ENCODE measurements around the gene FUNDC1. TPM values are rescaled to one million over a fixed set of nuclear protein-coding genes. Genes with fewer than 3 reads are reported as not detected.
"Not testable (repeated sequence)": the region's sequence is repeated elsewhere in the genome, so short reads cannot be mapped to it uniquely, and the experiment has no call there.

The FUNDC1 gene, protein sequence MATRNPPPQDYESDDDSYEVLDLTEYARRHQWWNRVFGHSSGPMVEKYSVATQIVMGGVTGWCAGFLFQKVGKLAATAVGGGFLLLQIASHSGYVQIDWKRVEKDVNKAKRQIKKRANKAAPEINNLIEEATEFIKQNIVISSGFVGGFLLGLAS
- total RNA-seq = 10 to 100 TPM; 11.9 to 12.8 TPM

DNA sequence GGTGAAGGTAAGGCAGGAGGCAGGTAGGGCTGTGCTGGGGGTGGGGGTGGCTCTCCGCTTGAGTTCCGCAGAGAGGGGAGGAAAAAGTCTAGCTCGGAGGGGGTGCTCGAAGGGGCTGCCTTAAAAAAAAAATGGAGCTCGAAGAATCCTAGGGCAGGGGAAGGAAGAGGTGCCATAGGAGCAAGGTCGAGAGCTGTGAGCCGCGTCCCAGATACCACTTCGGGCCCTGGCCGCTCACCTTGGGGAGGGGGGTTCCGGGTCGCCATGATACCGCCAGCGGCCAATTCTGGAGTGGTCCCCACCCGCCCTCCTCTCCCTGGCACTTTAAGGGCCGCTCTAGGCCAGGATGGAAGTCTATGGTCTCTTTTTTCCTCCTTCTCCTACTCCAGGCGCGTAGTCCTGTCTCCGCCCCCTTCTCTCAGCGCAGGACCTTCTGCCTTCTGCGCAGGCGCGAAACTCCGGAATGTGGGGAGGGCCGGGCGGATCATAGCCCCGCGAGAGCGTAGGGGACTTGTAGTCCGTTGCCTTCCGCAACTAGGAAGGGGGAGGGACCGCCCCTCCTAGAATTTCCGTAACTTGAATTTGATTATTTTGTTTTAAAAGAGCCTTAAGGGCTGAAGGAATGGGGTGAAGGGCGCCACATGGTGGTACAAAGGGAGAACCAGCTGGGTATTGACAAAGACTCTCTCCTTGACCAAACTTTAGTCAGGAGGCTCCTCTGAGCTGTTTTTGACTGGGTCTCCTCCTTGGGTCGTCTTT lies at the start of gene FUNDC1:
Gene FUNDC1 (minus strand): TSS at position 293 of the 759 bp plus-strand sequence. CDS start 27 bp downstream, at position 266.
- CTCF ChIA-PET = interaction anchor here (1.7 kb wide), 1 partner anchor 10 kb away, joined by 4 read pairs; no protein-coding TSS in a partner anchor
- intact Hi-C loops (cut with micrococcal nuclease) = loop anchor here (1.0 to 5.0 kb wide), 5 partner anchors 298 to 888 kb away; partner anchors contain the start of gene KDM6A

DNA sequence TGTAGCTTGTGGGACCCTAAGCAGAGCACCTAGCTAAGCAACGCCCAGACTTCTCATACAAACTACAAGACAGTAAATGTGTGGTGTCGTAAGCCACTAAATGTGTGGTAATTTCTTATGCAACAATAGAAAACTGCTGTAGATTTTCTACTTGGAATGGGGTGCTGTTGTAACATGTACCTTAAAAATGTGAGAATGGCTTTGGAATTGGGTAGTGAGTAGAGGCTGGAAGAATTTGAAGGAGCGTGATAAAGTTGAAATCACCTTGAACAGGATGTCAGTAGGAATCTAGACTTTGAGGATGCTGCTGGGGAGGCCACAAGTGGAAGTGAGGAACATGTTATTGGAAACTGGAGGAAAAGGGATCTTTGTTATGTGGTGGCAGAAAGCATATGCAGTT lies 43.2 kb upstream of the FUNDC1 start:
- Mint-ChIP-seq H3K9me3 (peaks cover 7% of the 10 kb centered on the region), H3K36me3 (ENCODE audit: low read depth) (no peaks in the 10 kb centered on the region), H3K4me3 (no peak overlapping the region), H3K27me3 (ENCODE audit: low read depth) (no peaks in the 10 kb centered on the region), H3K27ac (no peak overlapping the region), H3K4me1 (ENCODE audit: low read depth) (no peaks in the 10 kb centered on the region)
- no peak for DNase-seq
- CTCF ChIA-PET = no interaction called here
- intact Hi-C loops (cut with micrococcal nuclease) = no loop called here

More for the DNA sequence above, at the start of gene FUNDC1:
- H3K27ac Mint-ChIP-seq = peak within 1 kb of the TSS; percentile 84
- H3K27me3 Mint-ChIP-seq (ENCODE audit: low read depth) = no peaks in the 10 kb centered on the region
- peak; percentile 94 for DNase-seq
- H3K9me3 Mint-ChIP-seq = no peaks in the 10 kb centered on the region
- peaks cover 4% of the 10 kb centered on the region for H3K36me3 Mint-ChIP-seq (ENCODE audit: low read depth)
- peak within 1 kb of the TSS; percentile 84 for H3K4me3 Mint-ChIP-seq
- H3K4me1 Mint-ChIP-seq (ENCODE audit: low read depth) = peaks cover 15% of the 10 kb centered on the region

DNA sequence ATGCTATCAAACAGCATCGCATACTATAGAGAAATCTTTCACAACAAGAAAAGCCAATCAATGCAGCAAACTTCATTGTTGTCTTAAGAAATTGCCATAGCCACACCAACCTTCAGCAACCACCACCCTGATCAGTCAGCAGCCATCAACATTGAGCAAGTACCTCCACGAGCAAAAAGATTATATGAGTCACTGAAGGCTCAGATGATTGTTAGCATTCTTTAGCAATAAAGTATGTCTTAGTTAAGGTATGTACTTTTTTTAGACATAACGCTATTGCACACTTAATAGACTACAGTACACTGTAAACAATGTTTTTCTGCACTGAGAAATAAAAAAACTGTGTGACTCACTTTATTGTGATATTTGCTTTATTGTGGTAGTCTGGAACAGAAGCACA lies 37.8 kb upstream of the FUNDC1 start:
- Mint-ChIP-seq H3K27ac (no peak overlapping the region), H3K9me3 (peaks cover 7% of the 10 kb centered on the region), H3K4me1 (ENCODE audit: low read depth) (no peaks in the 10 kb centered on the region), H3K36me3 (ENCODE audit: low read depth) (no peaks in the 10 kb centered on the region), H3K4me3 (no peak overlapping the region), H3K27me3 (ENCODE audit: low read depth) (no peaks in the 10 kb centered on the region)
- intact Hi-C loops (cut with micrococcal nuclease) = no loop called here
- no peak for DNase-seq
- CTCF ChIA-PET = no interaction called here

DNA sequence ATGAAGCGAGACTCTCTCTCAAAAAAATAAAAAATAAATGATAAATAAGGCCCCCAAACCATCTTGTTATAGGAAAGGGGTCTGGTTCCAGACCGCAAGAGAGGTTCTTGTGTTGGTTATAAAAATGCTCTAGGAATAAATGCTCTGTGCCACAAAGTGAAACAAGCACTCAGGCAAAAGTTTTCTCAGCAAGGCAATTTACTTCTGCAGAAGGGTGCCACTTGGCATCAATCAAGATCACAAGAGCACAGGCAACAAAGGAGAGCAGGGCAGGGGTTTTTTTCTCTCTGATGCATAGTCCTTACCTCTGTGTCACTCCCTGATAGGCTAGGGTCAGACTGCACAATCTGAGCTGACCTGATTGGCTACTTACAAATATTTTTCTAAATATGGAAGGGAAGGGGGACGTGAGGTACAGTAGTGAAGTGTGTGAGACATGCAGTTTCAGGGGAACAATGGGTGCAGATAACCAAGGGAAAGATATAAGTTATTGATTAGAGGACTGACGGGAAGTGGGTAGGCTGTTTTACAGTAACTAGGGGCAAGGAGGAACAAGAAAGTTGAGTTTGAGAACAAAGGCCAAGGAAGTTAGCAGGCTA lies 29.8 kb upstream of the FUNDC1 start:
- H3K27me3 Mint-ChIP-seq (ENCODE audit: low read depth) = no peaks in the 10 kb centered on the region
- no peak overlapping the region for H3K27ac Mint-ChIP-seq
- intact Hi-C loops (cut with micrococcal nuclease) = no loop called here
- CTCF ChIA-PET = no interaction called here
- peaks cover 6% of the 10 kb centered on the region for H3K9me3 Mint-ChIP-seq
- H3K4me1 Mint-ChIP-seq (ENCODE audit: low read depth) = no peaks in the 10 kb centered on the region
- peaks cover 1% of the 10 kb centered on the region for H3K36me3 Mint-ChIP-seq (ENCODE audit: low read depth)
- H3K4me3 Mint-ChIP-seq = no peak overlapping the region
- DNase-seq = no peak

DNA sequence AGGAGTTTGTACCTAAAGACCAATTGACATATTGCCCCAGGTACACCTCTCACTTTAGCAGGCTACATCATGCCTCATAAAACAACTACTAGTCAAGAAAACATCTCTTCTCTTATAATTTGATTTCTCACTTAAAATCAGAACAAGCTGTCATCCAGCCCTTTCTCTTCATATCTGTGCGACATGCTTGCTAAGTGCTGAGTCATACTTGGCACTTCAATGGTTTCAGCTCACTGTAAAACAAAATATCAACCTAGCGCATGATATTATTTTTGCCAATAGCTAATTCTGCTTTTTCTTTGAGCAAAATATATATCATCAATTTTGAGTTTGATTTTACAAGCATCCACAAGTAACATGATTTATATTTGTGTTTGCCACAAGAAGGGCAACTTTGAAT lies 27.9 kb upstream of the FUNDC1 start:
- Mint-ChIP-seq H3K4me3 (no peak overlapping the region), H3K27ac (no peak overlapping the region), H3K4me1 (ENCODE audit: low read depth) (no peaks in the 10 kb centered on the region), H3K9me3 (peaks cover 6% of the 10 kb centered on the region), H3K36me3 (ENCODE audit: low read depth) (peaks cover 3% of the 10 kb centered on the region), H3K27me3 (ENCODE audit: low read depth) (no peaks in the 10 kb centered on the region)
- CTCF ChIA-PET = interaction anchor here (0.6 kb wide), 1 partner anchor 38 kb away, joined by 5 read pairs; no protein-coding TSS in a partner anchor
- DNase-seq = no peak
- intact Hi-C loops (cut with micrococcal nuclease) = no loop called here

DNA sequence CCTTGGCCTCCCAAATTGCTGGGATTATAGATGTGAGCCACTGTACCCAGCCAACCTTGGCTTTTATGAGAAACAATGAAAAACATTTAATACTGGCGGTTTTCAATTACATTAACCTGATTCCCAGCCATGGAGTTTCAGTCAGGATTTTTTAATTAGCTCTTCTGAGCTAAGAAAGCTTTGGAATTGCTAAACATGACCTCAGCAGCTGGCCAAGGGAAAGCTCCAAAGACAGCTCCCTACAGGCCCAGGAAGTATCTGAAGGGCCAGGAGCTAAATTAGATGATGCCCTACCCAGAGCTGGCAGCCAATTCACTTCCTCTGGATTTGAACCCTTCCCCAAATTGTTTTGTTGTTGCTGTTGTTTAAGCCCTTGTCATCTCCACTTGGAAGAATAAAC lies 26.5 kb upstream of the FUNDC1 start:
- intact Hi-C loops (cut with micrococcal nuclease) = no loop called here
- no peak for DNase-seq
- Mint-ChIP-seq H3K27me3 (ENCODE audit: low read depth) (no peaks in the 10 kb centered on the region), H3K4me3 (no peak overlapping the region), H3K9me3 (peaks cover 6% of the 10 kb centered on the region), H3K27ac (no peak overlapping the region), H3K36me3 (ENCODE audit: low read depth) (peaks cover 3% of the 10 kb centered on the region), H3K4me1 (ENCODE audit: low read depth) (no peaks in the 10 kb centered on the region)
- CTCF ChIA-PET = no interaction called here

DNA sequence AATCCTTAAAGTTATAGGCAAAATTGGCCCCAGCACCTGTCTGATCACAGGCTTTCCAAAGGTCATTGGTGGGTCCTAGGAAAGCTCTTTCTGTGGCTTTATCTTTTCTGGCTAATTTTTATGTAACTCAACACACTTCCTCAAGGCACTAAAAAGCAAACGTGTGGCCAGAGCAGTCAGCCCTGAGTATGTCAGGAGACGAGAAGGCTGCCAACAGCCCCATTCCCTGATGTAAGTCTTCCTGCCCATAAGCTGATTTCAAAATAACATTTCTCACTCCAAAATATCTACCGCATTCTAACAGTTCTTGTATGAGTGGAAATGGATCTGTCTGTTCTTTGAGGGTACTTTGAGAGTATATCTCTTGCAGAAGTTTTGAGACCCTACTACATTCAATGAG lies 25.5 kb upstream of the FUNDC1 start:
- Mint-ChIP-seq H3K4me1 (ENCODE audit: low read depth) (no peaks in the 10 kb centered on the region), H3K9me3 (peaks cover 6% of the 10 kb centered on the region), H3K36me3 (ENCODE audit: low read depth) (peaks cover 3% of the 10 kb centered on the region), H3K27me3 (ENCODE audit: low read depth) (no peaks in the 10 kb centered on the region), H3K27ac (no peak overlapping the region), H3K4me3 (no peak overlapping the region)
- CTCF ChIA-PET = interaction anchor here (0.6 kb wide), 1 partner anchor 44 kb away, joined by 3 read pairs; no protein-coding TSS in a partner anchor
- no peak for DNase-seq
- intact Hi-C loops (cut with micrococcal nuclease) = no loop called here

DNA sequence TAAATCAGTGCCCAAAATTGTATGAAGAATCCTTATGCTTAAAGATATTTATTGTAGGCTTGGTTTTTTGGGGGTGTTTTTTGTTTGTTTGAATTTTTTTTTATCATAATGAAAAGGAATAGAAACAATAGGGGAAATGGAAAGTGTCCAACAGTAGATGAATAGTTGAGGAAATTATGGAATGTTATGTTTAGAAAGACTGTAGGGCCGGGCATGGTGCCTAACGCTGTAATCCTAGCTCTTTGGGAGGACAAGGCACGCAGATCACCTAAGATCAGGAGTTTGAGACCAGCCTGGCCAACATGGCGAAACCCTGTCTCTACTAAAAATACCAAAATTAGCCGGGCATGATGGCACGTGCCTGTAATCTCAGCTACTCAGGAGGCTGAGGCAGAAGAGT lies 19.2 kb upstream of the FUNDC1 start:
- H3K36me3 Mint-ChIP-seq (ENCODE audit: low read depth); H3K4me3 Mint-ChIP-seq; intact Hi-C loops (cut with micrococcal nuclease); H3K4me1 Mint-ChIP-seq (ENCODE audit: low read depth); CTCF ChIA-PET; H3K9me3 Mint-ChIP-seq; H3K27ac Mint-ChIP-seq; DNase-seq; H3K27me3 Mint-ChIP-seq (ENCODE audit: low read depth): not testable (repeated sequence)

DNA sequence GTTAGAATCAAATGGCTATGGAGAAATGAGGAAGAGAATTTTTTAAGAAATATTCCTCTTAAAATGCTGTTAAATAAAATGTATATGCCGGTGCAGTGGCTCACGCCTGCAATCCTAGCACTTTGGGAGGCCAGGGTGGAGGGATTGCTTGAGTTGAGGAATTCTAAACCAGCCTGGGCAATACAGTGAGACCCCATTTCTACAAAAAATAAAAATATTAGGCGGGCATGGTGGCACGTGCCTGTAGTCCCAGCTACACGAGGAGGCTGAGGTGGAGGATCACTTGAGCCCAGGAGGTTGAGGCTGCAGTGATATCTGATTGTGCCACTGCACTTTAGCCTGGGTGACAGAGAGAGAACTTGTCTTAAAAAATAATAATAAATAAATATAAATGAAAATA lies 7.9 kb upstream of the FUNDC1 start:
- H3K4me3 Mint-ChIP-seq = no peak overlapping the region
- H3K9me3 Mint-ChIP-seq = no peaks in the 10 kb centered on the region
- no peaks in the 10 kb centered on the region for H3K36me3 Mint-ChIP-seq (ENCODE audit: low read depth)
- H3K27ac Mint-ChIP-seq = no peak overlapping the region
- H3K27me3 Mint-ChIP-seq (ENCODE audit: low read depth) = no peaks in the 10 kb centered on the region
- intact Hi-C loops (cut with micrococcal nuclease) = no loop called here
- CTCF ChIA-PET = no interaction called here
- H3K4me1 Mint-ChIP-seq (ENCODE audit: low read depth) = no peaks in the 10 kb centered on the region
- DNase-seq = no peak

DNA sequence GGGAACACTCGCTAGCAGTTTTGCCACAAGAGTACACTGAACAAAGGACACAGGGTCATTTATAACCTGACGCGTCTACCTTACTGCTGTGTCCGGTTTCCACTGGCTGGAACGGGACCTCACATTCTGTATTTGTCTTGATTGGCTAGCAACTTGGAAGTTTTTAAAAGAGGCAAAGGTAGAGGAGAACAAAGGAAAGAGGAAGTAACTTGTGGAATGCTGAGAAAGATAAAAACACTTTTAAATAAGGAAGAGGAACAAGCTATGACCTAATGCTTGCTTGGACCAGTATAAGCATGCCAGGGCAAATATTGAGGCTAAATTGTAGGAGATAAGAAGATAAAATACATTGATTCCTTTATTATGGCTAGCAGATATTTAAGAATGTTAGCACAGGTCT lies 2.8 kb upstream of the FUNDC1 start:
- intact Hi-C loops (cut with micrococcal nuclease); CTCF ChIA-PET: not testable (repeated sequence)
- H3K4me1 Mint-ChIP-seq (ENCODE audit: low read depth) = peaks cover 11% of the 10 kb centered on the region

DNA sequence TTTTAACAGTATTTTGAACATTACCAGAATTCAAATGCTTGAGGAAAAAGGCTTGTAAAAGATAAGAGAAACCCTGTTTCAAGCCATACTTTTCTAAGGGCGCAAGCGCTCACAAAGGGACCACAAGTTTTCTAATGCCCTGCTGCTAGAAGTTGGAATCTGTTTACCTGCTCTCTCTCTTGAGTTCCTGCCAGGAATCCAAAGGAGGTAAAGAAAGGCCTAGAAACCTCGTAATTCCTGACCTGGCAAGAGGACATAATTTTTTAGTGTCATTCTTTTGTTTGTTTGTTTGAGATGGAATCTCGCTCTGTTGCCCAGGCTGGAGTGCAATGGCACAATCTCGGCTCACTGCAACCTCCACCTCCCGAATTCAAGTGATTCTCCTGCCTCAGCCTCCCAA lies 1.4 kb upstream of the FUNDC1 start:
- Mint-ChIP-seq H3K27me3 (ENCODE audit: low read depth) (no peaks in the 10 kb centered on the region), H3K27ac (no peak overlapping the region), H3K4me3 (no peak overlapping the region), H3K36me3 (ENCODE audit: low read depth) (no peaks in the 10 kb centered on the region), H3K9me3 (no peaks in the 10 kb centered on the region), H3K4me1 (ENCODE audit: low read depth) (peaks cover 13% of the 10 kb centered on the region)
- intact Hi-C loops (cut with micrococcal nuclease) = loop anchor here (5.0 kb wide), 2 partner anchors 328 to 643 kb away; partner anchors contain the start of gene KDM6A
- CTCF ChIA-PET = no interaction called here
- DNase-seq = no peak

More for the DNA sequence above, 2.8 kb upstream of the FUNDC1 start:
- not testable (repeated sequence) for H3K36me3 Mint-ChIP-seq (ENCODE audit: low read depth); H3K27ac Mint-ChIP-seq; H3K4me3 Mint-ChIP-seq; H3K9me3 Mint-ChIP-seq; DNase-seq; H3K27me3 Mint-ChIP-seq (ENCODE audit: low read depth)

DNA sequence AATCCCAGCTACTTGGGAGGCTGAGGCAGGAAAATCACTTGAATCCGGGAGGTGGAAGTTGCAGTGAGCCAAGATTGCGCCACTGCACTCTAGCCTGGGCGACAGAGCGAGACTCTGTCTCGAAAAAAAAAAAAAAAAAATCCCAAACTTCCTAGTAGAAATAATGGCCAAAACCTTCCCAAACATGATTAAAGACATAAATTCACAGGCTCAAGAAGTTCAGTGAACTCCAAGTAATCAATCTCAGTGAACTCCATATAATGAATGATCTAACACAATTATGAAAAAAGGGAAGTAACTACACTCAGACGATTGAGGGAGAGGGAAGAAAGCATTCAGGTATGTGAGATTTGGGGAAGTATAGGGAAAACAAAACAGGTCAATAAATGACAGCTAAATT lies 6.5 kb downstream of the FUNDC1 start:
- CTCF ChIA-PET = no interaction called here
- Mint-ChIP-seq H3K27me3 (ENCODE audit: low read depth) (no peaks in the 10 kb centered on the region), H3K36me3 (ENCODE audit: low read depth) (peaks cover 13% of the 10 kb centered on the region), H3K27ac (no peak overlapping the region), H3K4me1 (ENCODE audit: low read depth) (peaks cover 8% of the 10 kb centered on the region), H3K4me3 (no peak overlapping the region), H3K9me3 (no peaks in the 10 kb centered on the region)
- intact Hi-C loops (cut with micrococcal nuclease) = no loop called here
- no peak for DNase-seq

DNA sequence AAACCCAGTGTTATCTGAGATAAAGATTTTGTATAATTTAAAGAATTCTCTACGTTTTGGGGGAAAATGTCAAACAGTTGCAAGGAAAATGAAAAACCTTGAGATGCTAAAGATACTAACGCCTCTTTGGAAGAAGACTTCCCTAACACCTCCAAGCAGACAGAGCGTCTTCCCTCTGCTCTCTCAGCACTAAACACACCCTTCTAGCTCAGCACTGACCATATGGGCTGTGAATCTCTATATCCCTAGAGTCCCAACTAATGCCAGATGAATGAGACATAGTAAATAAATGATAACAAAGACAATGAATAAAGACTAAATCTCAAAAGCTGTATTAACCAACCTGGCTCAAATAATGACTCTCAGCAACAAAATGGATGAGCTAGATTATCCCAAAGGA lies 13.3 kb downstream of the FUNDC1 start:
- CTCF ChIA-PET = no interaction called here
- no peaks in the 10 kb centered on the region for H3K27me3 Mint-ChIP-seq (ENCODE audit: low read depth)
- no peak for DNase-seq
- no peaks in the 10 kb centered on the region for H3K9me3 Mint-ChIP-seq
- intact Hi-C loops (cut with micrococcal nuclease) = no loop called here
- H3K4me3 Mint-ChIP-seq = no peak overlapping the region
- no peak overlapping the region for H3K27ac Mint-ChIP-seq
- peaks cover 8% of the 10 kb centered on the region for H3K36me3 Mint-ChIP-seq (ENCODE audit: low read depth)
- peaks cover 4% of the 10 kb centered on the region for H3K4me1 Mint-ChIP-seq (ENCODE audit: low read depth)
